Hematopoietic multipotent progenitor cell treated with erythropoietin and hydrocortisone succinate and interleukin-3 and kit ligand, for 17 days (in vitro differentiated cells): ENCODE measurements around the gene VSNL1.

Source experiments
- DNase-seq: peaks from one replicate; pipeline ENCODE4 v3.0.0-alpha.2; 2015; ENCODE audit warnings: low spot score

The VSNL1 gene

GRCh38 chr2:17614174-17614930 is 73.9 kb downstream of the VSNL1 start:
- no peak for DNase-seq

GRCh38 chr2:17615147-17615546 is 74.7 kb downstream of the VSNL1 start:
- DNase-seq = no peak

GRCh38 chr2:17615728-17616351 is 75.3 kb downstream of the VSNL1 start:
- DNase-seq = no peak

GRCh38 chr2:17616405-17616804 is 75.9 kb downstream of the VSNL1 start:
- no peak for DNase-seq

- no peak for DNase-seq
Observed at GRCh38 chr2:17617516-17617915, 77.0 kb downstream of the VSNL1 start.

- DNase-seq = no peak
Observed at GRCh38 chr2:17617955-17618354, 77.5 kb downstream of the VSNL1 start.

GRCh38 chr2:17620280-17620679 is 79.8 kb downstream of the VSNL1 start:
- no peak for DNase-seq

- DNase-seq = no peak
Observed at GRCh38 chr2:17620841-17621240, 80.3 kb downstream of the VSNL1 start.

GRCh38 chr2:17621781-17622180 is 81.3 kb downstream of the VSNL1 start:
- no peak for DNase-seq

- no peak for DNase-seq
Observed at GRCh38 chr2:17625446-17625845, 85.0 kb downstream of the VSNL1 start.

GRCh38 chr2:17626986-17627385 is 86.5 kb downstream of the VSNL1 start:
- no peak for DNase-seq

- no peak for DNase-seq
Observed at GRCh38 chr2:17627434-17627833, 86.9 kb downstream of the VSNL1 start.

GRCh38 chr2:17628349-17629261 is 88.1 kb downstream of the VSNL1 start:
- no peak for DNase-seq

GRCh38 chr2:17630089-17630488 is 89.6 kb downstream of the VSNL1 start:
- DNase-seq = no peak

- DNase-seq = no peak
Observed at GRCh38 chr2:17634997-17635396, 94.5 kb downstream of the VSNL1 start.

- DNase-seq = no peak
Observed at GRCh38 chr2:17636257-17636656, 95.8 kb downstream of the VSNL1 start.

- DNase-seq = no peak
Observed at GRCh38 chr2:17637131-17637906, 96.8 kb downstream of the VSNL1 start.

GRCh38 chr2:17638196-17638743 is 97.8 kb downstream of the VSNL1 start:
- DNase-seq = no peak

- DNase-seq = no peak
Observed at GRCh38 chr2:17640406-17640805, 99.9 kb downstream of the VSNL1 start.

- no peak for DNase-seq
Observed at GRCh38 chr2:17643031-17643615, 102.6 kb downstream of the VSNL1 start.

- DNase-seq = no peak
Observed at GRCh38 chr2:17644997-17645720, 104.7 kb downstream of the VSNL1 start.
